ENCODE data around the gene TMIE. TPM values are rescaled to one million over a fixed set of nuclear protein-coding genes. Genes with fewer than 3 reads are reported as not detected.
"Not testable (repeated sequence)": the region's sequence is repeated elsewhere in the genome, so short reads cannot be mapped to it uniquely, and the experiment has no call there.

TMIE gene
- total RNA-seq, 4 donors from 2014 or later = 0.21 TPM; not detected in 3

- Histone ChIP-seq H3K4me3 (no peak overlapping the region), H3K9me3 (peaks cover 0 to 6% (median 0%) of the 10 kb centered on the region in 4 donors), H3K36me3 (no peaks in the 10 kb centered on the region), H3K27ac (no peak overlapping the region), H3K4me1 (no peaks in the 10 kb centered on the region), H3K27me3 (no peaks in the 10 kb centered on the region)
- TF ChIP-seq POLR2A (IDR thresholded peaks at IDR 0.05) (no peak), EP300 (IDR thresholded peaks at IDR 0.05) (no peak), CTCF (IDR thresholded peaks at IDR 0.05) (no peak)
- DNase-seq (ENCODE audit: low spot score in 2 of 2) = no peak
- 68 to 73% methylated on average over 4 of the region's 4 CpGs for WGBS, 2 donors
These were observed 36.1 kb downstream of the TMIE start for GRCh38 chr3:46737329-46737731.

DNA sequence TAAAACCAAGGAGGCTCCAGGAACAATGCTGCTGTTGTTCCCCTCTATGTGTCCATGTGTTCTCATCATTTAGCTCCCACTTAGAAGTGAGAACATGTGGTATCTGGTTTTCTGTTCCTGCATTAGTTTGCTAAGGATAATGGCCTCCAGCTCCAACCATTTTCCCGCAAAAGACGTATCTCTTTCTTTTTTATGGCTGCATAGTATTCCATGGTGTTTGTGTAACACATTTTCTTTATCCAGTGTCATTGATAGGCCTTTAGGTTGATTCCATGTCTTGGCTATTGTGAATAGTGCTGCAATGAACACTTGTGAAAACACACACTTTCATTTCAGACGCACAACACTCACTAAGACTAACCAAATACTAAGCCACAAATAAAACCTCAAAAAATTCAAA lies 38.4 kb downstream of the TMIE start:
- not testable (repeated sequence) for H3K27ac ChIP-seq; H3K4me3 ChIP-seq; H3K9me3 ChIP-seq; H3K27me3 ChIP-seq; H3K4me1 ChIP-seq; H3K36me3 ChIP-seq; DNase-seq (ENCODE audit: low spot score in 2 of 2)
- 92 to 97% methylated on average over 3 of the region's 3 CpGs for WGBS, 2 donors

DNA sequence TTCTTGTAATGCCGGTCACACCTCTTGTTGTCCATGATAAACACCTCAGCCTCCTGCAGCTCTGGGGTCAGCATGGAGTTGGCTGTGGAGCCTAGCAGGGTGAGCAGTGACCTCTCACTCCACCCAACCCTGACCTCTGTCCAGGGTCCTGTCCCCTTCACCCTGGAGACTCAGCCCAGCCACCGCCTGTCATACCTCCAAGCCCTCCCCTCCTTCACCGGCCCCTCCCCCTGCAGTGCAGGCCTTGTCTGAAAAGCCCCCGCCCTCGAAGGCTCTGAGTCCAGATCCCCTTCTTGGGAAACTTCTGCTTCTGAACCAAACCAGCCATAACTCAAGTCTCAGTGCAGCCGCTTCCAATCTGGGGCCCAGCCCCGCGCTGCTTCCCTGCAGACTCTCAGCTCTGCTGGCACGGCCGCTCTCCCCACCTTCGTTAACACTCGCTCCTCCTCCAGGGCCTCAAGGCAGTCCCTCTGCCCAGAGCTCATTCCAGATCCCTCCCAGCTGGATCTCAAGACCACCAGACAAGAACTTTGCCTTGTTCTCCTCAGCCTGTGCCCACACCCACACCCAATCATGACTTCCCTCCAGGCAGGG lies 41.9 kb downstream of the TMIE start:
- 63 to 65% methylated on average over 12 of the region's 12 CpGs for WGBS, 2 donors
- DNase-seq (ENCODE audit: low spot score in 2 of 2) = no peak

DNA sequence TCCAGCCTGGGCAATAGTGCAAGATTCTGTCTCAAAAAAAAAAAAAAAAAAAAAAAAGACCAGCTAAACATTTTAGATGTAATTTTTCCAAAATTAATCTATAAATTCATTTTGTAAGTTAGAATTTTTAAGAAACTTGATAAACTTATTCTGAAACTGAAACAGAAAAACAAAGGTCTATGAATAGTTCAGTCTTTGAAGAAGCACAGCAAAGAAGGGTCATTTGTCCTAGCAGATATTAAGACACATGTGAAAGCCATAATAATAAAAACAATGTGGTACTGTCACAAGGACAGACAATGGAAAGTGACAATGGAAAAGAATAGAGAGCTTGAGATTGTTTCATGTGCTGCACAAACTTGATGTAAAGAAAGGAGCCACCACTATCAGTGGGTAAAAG lies 45.5 kb downstream of the TMIE start:
- no peak overlapping the region for H3K27ac ChIP-seq
- no peak for TF ChIP-seq CTCF (IDR thresholded peaks at IDR 0.05)
- TF ChIP-seq POLR2A (IDR thresholded peaks at IDR 0.05) = no peak
- no peak overlapping the region for H3K4me3 ChIP-seq
- H3K9me3 ChIP-seq = no peaks in the 10 kb centered on the region
- DNase-seq (ENCODE audit: low spot score in 2 of 2) = no peak
- H3K4me1 ChIP-seq = no peaks in the 10 kb centered on the region
- H3K27me3 ChIP-seq = no peaks in the 10 kb centered on the region
- no peaks in the 10 kb centered on the region for H3K36me3 ChIP-seq

More for the DNA sequence above, 41.9 kb downstream of the TMIE start:
- Histone ChIP-seq H3K36me3 (no peaks in the 10 kb centered on the region), H3K9me3 (peaks cover 0 to 6% (median 0%) of the 10 kb centered on the region in 4 donors), H3K27ac (no peak overlapping the region), H3K4me1 (no peaks in the 10 kb centered on the region), H3K4me3 (no peak overlapping the region), H3K27me3 (no peaks in the 10 kb centered on the region)
- no peak for TF ChIP-seq EP300 (IDR thresholded peaks at IDR 0.05)
- TF ChIP-seq POLR2A (IDR thresholded peaks at IDR 0.05) = no peak
- TF ChIP-seq CTCF (IDR thresholded peaks at IDR 0.05) = no peak

GRCh38 chr3:46748170-46748569 lies 47.0 kb downstream of the TMIE start:
- 82 to 84% methylated on average over 2 of the region's 2 CpGs for WGBS, 2 donors

More at GRCh38 chr3:46748170-46748569, 47.0 kb downstream of the TMIE start:
- Histone ChIP-seq H3K9me3 (no peaks in the 10 kb centered on the region), H3K4me1 (no peaks in the 10 kb centered on the region), H3K27me3 (no peaks in the 10 kb centered on the region), H3K4me3 (no peak overlapping the region), H3K27ac (no peak overlapping the region), H3K36me3 (no peaks in the 10 kb centered on the region)
- no peak for DNase-seq (ENCODE audit: low spot score in 2 of 2)
- no peak for TF ChIP-seq CTCF (IDR thresholded peaks at IDR 0.05)
- TF ChIP-seq EP300 (IDR thresholded peaks at IDR 0.05) = no peak
- TF ChIP-seq POLR2A (IDR thresholded peaks at IDR 0.05) = no peak

Measured in tibial nerve (tissue), 4 donors.